Ecto neural progenitor cell (in vitro differentiated cells): ENCODE data around the gene L2HGDH.

Experiments used
- DNase-seq: peaks from one replicate; pipeline ENCODE4 v3.0.0-alpha.2; 2018; ENCODE audit warnings: low spot score

Gene L2HGDH

GRCh38 chr14:50228313-50228712 lies 83.7 kb downstream of the L2HGDH start:
- DNase-seq: no peak

- DNase-seq: no peak
Measured at GRCh38 chr14:50225974-50226297, 86.1 kb downstream of the L2HGDH start.

GRCh38 chr14:50225067-50225973 lies 86.7 kb downstream of the L2HGDH start:
- DNase-seq: no peak

GRCh38 chr14:50222055-50222613 lies 89.9 kb downstream of the L2HGDH start:
- DNase-seq: no peak

GRCh38 chr14:50218501-50218900 lies 93.5 kb downstream of the L2HGDH start:
- no peak for DNase-seq

GRCh38 chr14:50215416-50215815 lies 96.6 kb downstream of the L2HGDH start:
- no peak for DNase-seq

GRCh38 chr14:50213795-50214194 lies 98.2 kb downstream of the L2HGDH start:
- no peak for DNase-seq

- no peak for DNase-seq
Measured at GRCh38 chr14:50212726-50213125, 99.3 kb downstream of the L2HGDH start.

GRCh38 chr14:50210074-50210473 lies 102.0 kb downstream of the L2HGDH start:
- DNase-seq: no peak

GRCh38 chr14:50198499-50198898 lies 113.5 kb downstream of the L2HGDH start:
- no peak for DNase-seq

- DNase-seq: no peak
Measured at GRCh38 chr14:50191499-50191898, 120.5 kb downstream of the L2HGDH start.
